HT1080 (cell line): ENCODE results near the gene MFSD6. TPM values are rescaled to one million over a fixed set of nuclear protein-coding genes. Genes with fewer than 3 reads are reported as not detected.
A peak's percentile ranks its signal among the peaks of the same experiment; 100 is the strongest.
"Not testable (repeated sequence)": the region's sequence is repeated elsewhere in the genome, so short reads cannot be mapped to it uniquely, and the experiment has no call there.

Experiments used
- DNase-seq: peaks from one replicate; pipeline ENCODE4 v3.0.0-alpha.2; 2015; ENCODE audit warnings: low read depth
- total RNA-seq: library from RNA; depleted of rRNA; stranded (reverse); fragments of >200 nt; shearing (Covaris generic); gene quantifications from 2 replicates; pipeline ENCODE4 v1.2.3, GENCODE V29; 2014

Gene MFSD6
- total RNA-seq, 1 experiment from 2014 or later = 3.0 TPM

- DNase-seq = no peak
Observed at GRCh38 chr2:190462181-190462580, 54.0 kb downstream of the MFSD6 start.

DNA sequence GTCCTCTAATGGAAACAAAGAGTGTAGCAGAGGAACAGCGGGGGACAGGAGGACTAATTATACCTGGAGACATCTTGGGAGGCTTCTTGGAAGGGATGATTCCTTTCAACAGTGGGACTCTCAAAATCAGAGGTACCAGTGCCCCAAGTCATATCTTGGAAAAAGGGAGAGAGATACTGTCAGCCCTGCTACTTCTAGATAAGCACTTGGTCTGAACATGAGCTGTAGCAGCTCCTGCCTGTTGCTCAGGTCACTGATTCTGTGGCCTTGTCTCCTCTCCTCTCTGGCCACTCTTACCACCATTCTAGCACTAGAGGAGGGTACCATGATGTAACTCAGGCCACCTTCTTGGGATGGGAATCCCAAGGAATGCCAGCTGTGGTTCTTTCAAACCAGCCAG is 54.5 kb downstream of the MFSD6 start:
- no peak for DNase-seq

DNA sequence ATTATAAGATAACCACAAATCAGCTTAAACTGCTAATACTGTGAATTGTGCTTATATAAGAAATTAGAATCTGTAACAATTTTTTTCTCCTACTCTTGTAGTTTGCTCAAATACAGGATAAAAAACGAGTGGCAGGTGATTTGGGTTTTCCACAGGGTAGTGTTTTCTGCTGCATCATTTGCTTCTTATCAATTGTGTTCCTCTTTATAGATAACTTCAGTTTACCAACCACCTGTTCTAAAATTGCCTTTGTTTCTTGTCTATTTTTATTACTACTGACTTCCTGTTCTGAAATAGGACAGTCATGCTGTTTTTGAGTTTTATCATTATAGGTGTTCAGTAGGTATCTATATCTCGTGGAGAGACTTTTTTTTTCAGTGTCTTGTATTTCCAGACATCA is 56.9 kb downstream of the MFSD6 start:
- DNase-seq = no peak

DNA sequence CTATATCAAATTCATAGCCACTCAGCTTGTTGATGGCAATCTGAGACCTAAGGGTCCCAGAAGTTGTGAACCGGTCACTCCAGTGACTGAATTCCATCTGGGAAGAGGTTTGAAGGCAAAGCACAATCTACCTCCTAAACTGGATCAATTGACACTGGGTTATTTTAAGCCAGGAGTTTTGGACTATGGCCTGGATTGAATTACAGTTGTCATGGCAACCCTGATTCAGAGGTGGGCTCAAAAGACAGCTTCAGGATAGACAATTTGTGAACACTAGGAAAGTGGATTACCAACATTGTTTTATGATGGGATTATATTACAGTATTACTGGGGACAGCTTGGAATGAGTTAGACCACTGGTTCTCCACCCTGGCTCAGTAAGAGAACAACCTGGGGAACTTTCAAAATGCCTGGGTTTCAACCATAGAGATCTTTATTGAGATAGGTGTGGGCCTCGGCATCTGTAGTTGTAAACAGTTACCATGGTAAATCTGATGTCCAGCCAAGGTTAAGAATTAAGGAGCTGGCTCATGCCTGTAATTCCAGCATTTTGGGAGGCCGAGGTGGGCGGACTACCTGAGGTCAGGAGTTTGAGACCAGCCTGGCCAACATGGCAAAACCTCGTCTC is 58.8 kb downstream of the MFSD6 start:
- peak; percentile 47 for DNase-seq

DNA sequence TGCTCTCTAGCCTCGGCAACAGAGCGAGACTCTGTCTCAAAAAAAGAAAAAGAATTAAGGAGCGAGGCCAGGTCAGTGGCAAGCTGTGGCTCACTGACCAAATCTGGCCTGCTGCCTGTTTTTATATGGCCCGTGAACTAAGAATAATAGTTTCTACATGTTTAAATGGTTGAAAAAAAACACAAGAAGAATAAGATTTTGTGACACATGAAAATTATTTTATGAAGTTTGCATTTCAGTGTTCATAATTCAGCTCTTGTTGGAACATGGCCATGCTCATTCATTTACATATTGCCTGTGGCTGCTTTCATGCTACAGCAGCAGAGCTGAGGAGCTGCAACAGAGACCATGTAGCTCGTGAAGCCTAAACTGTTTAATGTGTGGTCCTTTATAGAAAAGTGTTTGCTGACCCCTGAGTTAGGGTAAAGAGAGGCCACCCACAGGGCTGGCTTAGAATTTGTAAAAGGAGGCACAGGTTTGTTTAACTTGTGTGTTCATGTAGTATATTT is 59.5 kb downstream of the MFSD6 start:
- DNase-seq = no peak

GRCh38 chr2:190468354-190468753 is 60.2 kb downstream of the MFSD6 start:
- not testable (repeated sequence) for DNase-seq

GRCh38 chr2:190468814-190469569 is 60.8 kb downstream of the MFSD6 start:
- DNase-seq = peak; percentile 96

DNA sequence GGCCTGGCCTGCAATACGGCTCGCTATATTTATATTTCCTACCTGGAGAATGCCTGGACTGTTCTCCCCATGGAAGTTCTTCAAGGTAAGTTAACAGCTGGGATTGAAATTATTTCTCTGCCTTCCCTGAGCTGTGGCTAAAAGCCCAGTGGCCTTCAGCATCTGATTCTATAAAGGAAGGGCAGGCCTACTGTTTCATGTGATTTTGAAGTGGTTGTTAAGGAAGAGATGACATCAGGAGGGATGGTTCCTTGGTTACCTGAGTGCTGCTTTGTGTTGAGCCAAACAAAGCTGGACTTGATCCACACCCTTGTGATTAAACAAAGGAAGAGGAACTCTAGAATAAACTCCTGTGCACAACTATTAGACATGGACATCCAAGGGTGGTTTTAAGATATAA is 61.6 kb downstream of the MFSD6 start:
- peak; percentile 91 for DNase-seq

- no peak for DNase-seq
Observed at GRCh38 chr2:190470256-190470826, 62.2 kb downstream of the MFSD6 start.

DNA sequence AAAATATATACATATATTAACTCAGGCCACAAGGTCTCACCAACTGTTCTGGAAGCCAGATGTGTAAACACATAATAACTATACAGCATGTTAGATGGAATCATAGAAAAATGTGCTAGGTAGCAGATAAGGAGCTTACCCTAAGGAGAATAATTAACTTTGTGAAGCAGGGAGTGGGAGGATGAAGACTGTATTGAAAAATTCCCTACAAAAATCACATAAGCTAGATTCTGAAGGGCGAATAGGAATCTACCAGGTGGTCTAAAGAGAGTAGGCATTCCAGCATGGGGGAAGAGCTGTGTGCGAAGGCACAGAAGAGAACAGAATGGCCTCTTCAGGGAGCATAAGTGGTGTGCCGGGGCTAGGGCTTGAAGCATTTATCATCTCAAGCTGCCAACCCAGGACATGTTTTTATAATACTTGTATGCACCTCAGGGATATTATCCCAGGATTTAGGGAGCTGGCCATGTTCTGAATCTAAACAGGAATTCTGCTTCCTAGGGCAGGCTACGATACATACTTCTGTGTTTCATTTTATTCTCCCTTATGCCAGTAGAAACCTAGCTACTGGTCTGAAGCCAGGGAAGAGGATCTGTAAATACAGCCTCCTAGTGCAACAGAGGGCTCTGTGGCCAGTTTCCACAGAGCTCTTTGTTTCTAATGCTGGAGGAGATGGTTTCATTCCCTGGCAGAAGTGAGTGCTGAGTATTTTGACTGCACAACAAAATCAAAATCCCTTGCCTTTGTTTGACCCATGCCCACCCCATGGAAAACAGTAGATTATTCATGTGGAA is 69.7 kb downstream of the MFSD6 start:
- no peak for DNase-seq

GRCh38 chr2:190478572-190479195 is 70.5 kb downstream of the MFSD6 start:
- DNase-seq = no peak

- no peak for DNase-seq
Observed at GRCh38 chr2:190481339-190481738, 73.2 kb downstream of the MFSD6 start.

- DNase-seq = no peak
Observed at GRCh38 chr2:190482451-190482850, 74.3 kb downstream of the MFSD6 start.

GRCh38 chr2:190486037-190486623 is 78.0 kb downstream of the MFSD6 start:
- DNase-seq = no peak

GRCh38 chr2:190488516-190489233 is 80.5 kb downstream of the MFSD6 start:
- DNase-seq = no peak

GRCh38 chr2:190489475-190489874 is 81.3 kb downstream of the MFSD6 start:
- DNase-seq = no peak

DNA sequence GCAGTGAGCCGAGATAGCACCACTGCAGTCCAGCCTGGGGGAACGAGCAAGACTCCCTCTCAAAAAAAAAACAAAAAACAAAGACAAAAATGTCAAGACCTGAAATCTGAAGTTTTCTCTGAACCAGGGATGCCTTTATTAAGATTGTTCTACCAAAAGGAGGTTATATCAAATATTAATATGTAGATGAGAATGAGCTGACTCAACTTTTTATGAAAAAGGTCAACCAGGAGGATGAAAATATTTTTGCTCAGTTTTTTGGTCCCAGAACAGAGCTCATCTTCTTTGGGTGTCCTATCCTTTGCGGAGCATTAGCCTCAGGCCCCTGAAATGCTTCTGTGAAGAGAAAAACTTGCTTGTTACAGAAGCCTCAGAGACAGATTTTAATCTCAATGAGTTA is 82.3 kb downstream of the MFSD6 start:
- DNase-seq = no peak

DNA sequence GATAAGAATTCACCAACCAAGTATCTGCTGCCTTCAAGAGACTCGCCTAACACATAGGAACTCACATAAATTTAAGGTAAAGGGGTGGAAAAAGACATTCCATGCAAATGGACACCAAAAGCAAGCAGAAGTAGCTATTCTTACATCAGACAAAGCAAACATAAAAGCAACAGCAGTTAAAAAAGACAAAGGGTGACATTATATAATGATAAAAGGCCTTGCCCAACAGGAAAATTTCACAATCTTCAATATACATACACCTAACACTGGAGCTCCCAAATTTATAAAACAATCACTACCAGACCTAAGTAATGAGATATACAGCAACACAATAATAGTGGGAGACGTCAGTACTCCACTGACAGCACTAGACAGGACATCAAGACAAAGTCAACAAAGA is 84.9 kb downstream of the MFSD6 start:
- no peak for DNase-seq

DNA sequence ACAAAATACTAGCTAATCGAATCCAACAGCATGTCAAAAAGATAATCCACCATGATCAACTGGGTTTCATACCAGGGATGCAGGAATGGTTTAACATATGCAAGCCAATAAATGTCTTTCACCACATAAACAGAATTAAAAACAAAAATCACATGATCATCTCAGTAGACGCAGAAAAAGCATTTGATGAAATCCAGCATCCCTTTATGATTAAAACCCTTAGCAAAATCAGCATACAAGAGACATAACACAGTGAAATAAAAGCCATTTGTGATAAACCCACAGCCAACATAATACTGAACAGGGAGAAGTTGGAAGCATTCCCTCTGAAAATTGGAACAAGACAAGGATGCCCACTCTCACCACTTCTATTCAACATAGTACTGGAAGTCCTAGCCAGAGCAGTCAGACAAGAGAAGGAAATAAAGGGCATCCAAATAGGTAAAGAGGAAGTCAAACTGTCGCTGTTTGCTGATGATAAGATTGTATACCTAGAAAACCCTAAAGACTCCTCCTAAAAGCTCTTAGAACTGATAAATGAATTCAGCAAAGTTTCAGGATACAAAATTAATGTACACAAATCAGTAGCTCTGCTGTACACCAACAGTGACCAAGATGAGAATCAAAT is 86.6 kb downstream of the MFSD6 start:
- DNase-seq = not testable (repeated sequence)

GRCh38 chr2:190497428-190497827 is 89.3 kb downstream of the MFSD6 start:
- no peak for DNase-seq
